Occipital lobe (tissue), 2 donors: ENCODE measurements around the gene GPR107. TPM values are rescaled to one million over a fixed set of nuclear protein-coding genes. Genes with fewer than 3 reads are reported as not detected.
"Not testable (repeated sequence)": the region's sequence is repeated elsewhere in the genome, so short reads cannot be mapped to it uniquely, and the experiment has no call there.

Experiments used
- DNase-seq: peaks from one replicate; lab custom pipeline; 2025; lab: John Stamatoyannopoulos, UW
- total RNA-seq: library from RNA; depleted of rRNA; stranded (reverse); fragments of >200 nt; gene quantifications from one replicate; pipeline ENCODE4 v1.2.3, GENCODE V29; 2014

The GPR107 gene
- 22.3 TPM for total RNA-seq

GRCh38 chr9:130053504-130054324 lies at the start of gene GPR107:
Gene GPR107, plus strand, starts transcription at chr9:130053906. Its CDS starts 27 bp downstream, at chr9:130053933.
- peak; percentile 56 for DNase-seq

GRCh38 chr9:130003943-130004552 lies 49.7 kb upstream of the GPR107 start:
- no peak for DNase-seq

- not testable (repeated sequence) for DNase-seq
Observed at GRCh38 chr9:130006952-130007351, 46.8 kb upstream of the GPR107 start.

- DNase-seq, result no peak
Observed at GRCh38 chr9:130008538-130008937, 45.2 kb upstream of the GPR107 start.

- not testable (repeated sequence) for DNase-seq
Observed at GRCh38 chr9:130009546-130009945, 44.2 kb upstream of the GPR107 start.

- DNase-seq, result no peak
Observed at GRCh38 chr9:130010151-130010988, 43.3 kb upstream of the GPR107 start.

- DNase-seq, result no peak
Observed at GRCh38 chr9:130013326-130013725, 40.4 kb upstream of the GPR107 start.

GRCh38 chr9:130015353-130016019 lies 38.2 kb upstream of the GPR107 start:
- no peak for DNase-seq

GRCh38 chr9:130017076-130017475 lies 36.6 kb upstream of the GPR107 start:
- no peak for DNase-seq

GRCh38 chr9:130017510-130017909 lies 36.2 kb upstream of the GPR107 start:
- DNase-seq, result not testable (repeated sequence)

- no peak for DNase-seq
Observed at GRCh38 chr9:130018265-130018664, 35.4 kb upstream of the GPR107 start.

- no peak for DNase-seq
Observed at GRCh38 chr9:130020618-130021017, 33.1 kb upstream of the GPR107 start.

- no peak for DNase-seq
Observed at GRCh38 chr9:130021123-130021522, 32.6 kb upstream of the GPR107 start.

- not testable (repeated sequence) for DNase-seq
Observed at GRCh38 chr9:130021842-130022241, 31.9 kb upstream of the GPR107 start.

- no peak for DNase-seq
Observed at GRCh38 chr9:130022566-130023143, 31.1 kb upstream of the GPR107 start.

- no peak for DNase-seq
Observed at GRCh38 chr9:130023144-130023787, 30.4 kb upstream of the GPR107 start.

- no peak for DNase-seq
Observed at GRCh38 chr9:130023994-130024596, 29.6 kb upstream of the GPR107 start.

GRCh38 chr9:130024597-130024994 lies 29.1 kb upstream of the GPR107 start:
- DNase-seq, result no peak

GRCh38 chr9:130026583-130027340 lies 26.9 kb upstream of the GPR107 start:
- no peak for DNase-seq
